HUDEP-2 (cell line): ENCODE results near the gene ADAMTS17.
"Not testable (repeated sequence)": the region's sequence is repeated elsewhere in the genome, so short reads cannot be mapped to it uniquely, and the experiment has no call there.

Source experiments
- DNase-seq, 76 experiments: peaks; one replicate each; lab custom pipeline; 2025; ENCODE audit not compliant: unreplicated experiment in 76 of 76; lab: John Stamatoyannopoulos, UW

ADAMTS17 gene

GRCh38 chr15:100341239-100341749 lies 481 bp downstream of the ADAMTS17 start:
- no peak for DNase-seq

- no peak for DNase-seq
These were observed 995 bp downstream of the ADAMTS17 start for GRCh38 chr15:100340721-100341238.

GRCh38 chr15:100339999-100340398 lies 1.8 kb downstream of the ADAMTS17 start:
- no peak for DNase-seq

- DNase-seq: not testable (repeated sequence)
These were observed 2.3 kb downstream of the ADAMTS17 start for GRCh38 chr15:100339451-100339850.

GRCh38 chr15:100338971-100339444 lies 2.8 kb downstream of the ADAMTS17 start:
- DNase-seq: peak in 34 of 76 experiments; percentile 0 to 49 (median 14)

GRCh38 chr15:100338247-100338646 lies 3.5 kb downstream of the ADAMTS17 start:
- no peak for DNase-seq

- DNase-seq: no peak
These were observed 4.4 kb downstream of the ADAMTS17 start for GRCh38 chr15:100337096-100338044.

GRCh38 chr15:100336061-100336460 lies 5.7 kb downstream of the ADAMTS17 start:
- no peak for DNase-seq

- DNase-seq: no peak
These were observed 6.3 kb downstream of the ADAMTS17 start for GRCh38 chr15:100335335-100335999.

- no peak for DNase-seq
These were observed 6.9 kb downstream of the ADAMTS17 start for GRCh38 chr15:100334905-100335304.

- no peak for DNase-seq
These were observed 7.3 kb downstream of the ADAMTS17 start for GRCh38 chr15:100334456-100334855.

- DNase-seq: no peak
These were observed 7.8 kb downstream of the ADAMTS17 start for GRCh38 chr15:100334015-100334414.

- DNase-seq: no peak
These were observed 8.5 kb downstream of the ADAMTS17 start for GRCh38 chr15:100333236-100333635.

GRCh38 chr15:100332721-100333120 lies 9.1 kb downstream of the ADAMTS17 start:
- no peak for DNase-seq

- no peak for DNase-seq
These were observed 9.5 kb downstream of the ADAMTS17 start for GRCh38 chr15:100332231-100332630.

- no peak for DNase-seq
These were observed 11.1 kb downstream of the ADAMTS17 start for GRCh38 chr15:100330629-100331215.

- no peak for DNase-seq
These were observed 11.6 kb downstream of the ADAMTS17 start for GRCh38 chr15:100330221-100330620.

- no peak for DNase-seq
These were observed 13.0 kb downstream of the ADAMTS17 start for GRCh38 chr15:100328796-100329195.

GRCh38 chr15:100318880-100319279 lies 22.9 kb downstream of the ADAMTS17 start:
- no peak for DNase-seq

- DNase-seq: no peak
These were observed 26.9 kb downstream of the ADAMTS17 start for GRCh38 chr15:100314809-100315400.
